ENCODE results near the gene ANKFY1. TPM values are rescaled to one million over a fixed set of nuclear protein-coding genes. Genes with fewer than 3 reads are reported as not detected.

ANKFY1 gene
- total and polyA plus RNA-seq, 9 of the 15 experiments (the other 6 are each of a cell fraction or from before 2014, with no cell fraction given), result 4.3 to 25.6 (median 12.2) TPM

DNA sequence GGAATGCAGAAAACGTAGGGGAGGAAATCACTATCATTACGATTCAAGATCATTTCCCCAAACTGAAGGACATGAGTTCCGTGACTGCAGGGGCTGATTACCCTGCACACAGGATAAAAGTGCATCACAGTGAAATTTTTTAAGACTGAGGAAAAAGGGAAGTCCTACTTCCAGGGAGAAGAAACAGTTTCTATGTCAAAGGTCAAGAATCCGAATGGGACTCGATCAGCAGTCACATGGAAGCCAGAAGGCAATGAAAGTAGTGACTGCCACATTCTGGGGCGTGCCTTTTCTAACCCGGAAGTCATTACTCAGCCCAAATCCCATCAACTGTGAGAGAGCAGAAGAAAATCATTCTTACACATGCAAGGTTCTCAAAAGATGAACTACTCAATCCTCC is 133.1 kb downstream of the ANKFY1 start (continued):
- no peak for TF ChIP-seq FOXM1 (IDR thresholded peaks at IDR 0.05; ENCODE audit: low read depth)
- TF ChIP-seq FOXM1 (CRISPR knock-in tag; IDR thresholded peaks at IDR 0.05; ENCODE audit: low read depth), result no peak
- no peak for TF ChIP-seq MAFK (IDR thresholded peaks at IDR 0.05; ENCODE audit: low read length)
- TF ChIP-seq ELF1 (tag; IDR thresholded peaks at IDR 0.05), result peak; percentile 58
- TF ChIP-seq SPI1 (IDR thresholded peaks at IDR 0.05; ENCODE audit: borderline replicate concordance, low read depth, low read length), result peak; percentile 63; the same call in 1 of the 2 replicates
- peak; percentile 85 for TF ChIP-seq NR2C1 (IDR thresholded peaks at IDR 0.05)
- TF ChIP-seq NR2C1 (tag; IDR thresholded peaks at IDR 0.05), result peak; percentile 87
- TF ChIP-seq, protein P1, sequence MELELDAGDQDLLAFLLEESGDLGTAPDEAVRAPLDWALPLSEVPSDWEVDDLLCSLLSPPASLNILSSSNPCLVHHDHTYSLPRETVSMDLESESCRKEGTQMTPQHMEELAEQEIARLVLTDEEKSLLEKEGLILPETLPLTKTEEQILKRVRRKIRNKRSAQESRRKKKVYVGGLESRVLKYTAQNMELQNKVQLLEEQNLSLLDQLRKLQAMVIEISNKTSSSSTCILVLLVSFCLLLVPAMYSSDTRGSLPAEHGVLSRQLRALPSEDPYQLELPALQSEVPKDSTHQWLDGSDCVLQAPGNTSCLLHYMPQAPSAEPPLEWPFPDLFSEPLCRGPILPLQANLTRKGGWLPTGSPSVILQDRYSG (tag; conservative IDR thresholded peaks at IDR 0.05; ENCODE audit: low read depth), result no peak
- no peak for TF ChIP-seq PRPF4 (IDR thresholded peaks at IDR 0.05; ENCODE audit: insufficient read depth, low read depth, low read length, poor library complexity, severe bottlenecking)
- 0 out of 2 replicates have a peak, but pooled peaks have one; percentile 46 for TF ChIP-seq NR2C2 (CRISPR knock-in tag; IDR thresholded peaks at IDR 0.05)
- peak; percentile 44; the same call in 1 of the 2 replicates for TF ChIP-seq NR2C2 (tag; IDR thresholded peaks at IDR 0.05)
- TF ChIP-seq, protein P2, sequence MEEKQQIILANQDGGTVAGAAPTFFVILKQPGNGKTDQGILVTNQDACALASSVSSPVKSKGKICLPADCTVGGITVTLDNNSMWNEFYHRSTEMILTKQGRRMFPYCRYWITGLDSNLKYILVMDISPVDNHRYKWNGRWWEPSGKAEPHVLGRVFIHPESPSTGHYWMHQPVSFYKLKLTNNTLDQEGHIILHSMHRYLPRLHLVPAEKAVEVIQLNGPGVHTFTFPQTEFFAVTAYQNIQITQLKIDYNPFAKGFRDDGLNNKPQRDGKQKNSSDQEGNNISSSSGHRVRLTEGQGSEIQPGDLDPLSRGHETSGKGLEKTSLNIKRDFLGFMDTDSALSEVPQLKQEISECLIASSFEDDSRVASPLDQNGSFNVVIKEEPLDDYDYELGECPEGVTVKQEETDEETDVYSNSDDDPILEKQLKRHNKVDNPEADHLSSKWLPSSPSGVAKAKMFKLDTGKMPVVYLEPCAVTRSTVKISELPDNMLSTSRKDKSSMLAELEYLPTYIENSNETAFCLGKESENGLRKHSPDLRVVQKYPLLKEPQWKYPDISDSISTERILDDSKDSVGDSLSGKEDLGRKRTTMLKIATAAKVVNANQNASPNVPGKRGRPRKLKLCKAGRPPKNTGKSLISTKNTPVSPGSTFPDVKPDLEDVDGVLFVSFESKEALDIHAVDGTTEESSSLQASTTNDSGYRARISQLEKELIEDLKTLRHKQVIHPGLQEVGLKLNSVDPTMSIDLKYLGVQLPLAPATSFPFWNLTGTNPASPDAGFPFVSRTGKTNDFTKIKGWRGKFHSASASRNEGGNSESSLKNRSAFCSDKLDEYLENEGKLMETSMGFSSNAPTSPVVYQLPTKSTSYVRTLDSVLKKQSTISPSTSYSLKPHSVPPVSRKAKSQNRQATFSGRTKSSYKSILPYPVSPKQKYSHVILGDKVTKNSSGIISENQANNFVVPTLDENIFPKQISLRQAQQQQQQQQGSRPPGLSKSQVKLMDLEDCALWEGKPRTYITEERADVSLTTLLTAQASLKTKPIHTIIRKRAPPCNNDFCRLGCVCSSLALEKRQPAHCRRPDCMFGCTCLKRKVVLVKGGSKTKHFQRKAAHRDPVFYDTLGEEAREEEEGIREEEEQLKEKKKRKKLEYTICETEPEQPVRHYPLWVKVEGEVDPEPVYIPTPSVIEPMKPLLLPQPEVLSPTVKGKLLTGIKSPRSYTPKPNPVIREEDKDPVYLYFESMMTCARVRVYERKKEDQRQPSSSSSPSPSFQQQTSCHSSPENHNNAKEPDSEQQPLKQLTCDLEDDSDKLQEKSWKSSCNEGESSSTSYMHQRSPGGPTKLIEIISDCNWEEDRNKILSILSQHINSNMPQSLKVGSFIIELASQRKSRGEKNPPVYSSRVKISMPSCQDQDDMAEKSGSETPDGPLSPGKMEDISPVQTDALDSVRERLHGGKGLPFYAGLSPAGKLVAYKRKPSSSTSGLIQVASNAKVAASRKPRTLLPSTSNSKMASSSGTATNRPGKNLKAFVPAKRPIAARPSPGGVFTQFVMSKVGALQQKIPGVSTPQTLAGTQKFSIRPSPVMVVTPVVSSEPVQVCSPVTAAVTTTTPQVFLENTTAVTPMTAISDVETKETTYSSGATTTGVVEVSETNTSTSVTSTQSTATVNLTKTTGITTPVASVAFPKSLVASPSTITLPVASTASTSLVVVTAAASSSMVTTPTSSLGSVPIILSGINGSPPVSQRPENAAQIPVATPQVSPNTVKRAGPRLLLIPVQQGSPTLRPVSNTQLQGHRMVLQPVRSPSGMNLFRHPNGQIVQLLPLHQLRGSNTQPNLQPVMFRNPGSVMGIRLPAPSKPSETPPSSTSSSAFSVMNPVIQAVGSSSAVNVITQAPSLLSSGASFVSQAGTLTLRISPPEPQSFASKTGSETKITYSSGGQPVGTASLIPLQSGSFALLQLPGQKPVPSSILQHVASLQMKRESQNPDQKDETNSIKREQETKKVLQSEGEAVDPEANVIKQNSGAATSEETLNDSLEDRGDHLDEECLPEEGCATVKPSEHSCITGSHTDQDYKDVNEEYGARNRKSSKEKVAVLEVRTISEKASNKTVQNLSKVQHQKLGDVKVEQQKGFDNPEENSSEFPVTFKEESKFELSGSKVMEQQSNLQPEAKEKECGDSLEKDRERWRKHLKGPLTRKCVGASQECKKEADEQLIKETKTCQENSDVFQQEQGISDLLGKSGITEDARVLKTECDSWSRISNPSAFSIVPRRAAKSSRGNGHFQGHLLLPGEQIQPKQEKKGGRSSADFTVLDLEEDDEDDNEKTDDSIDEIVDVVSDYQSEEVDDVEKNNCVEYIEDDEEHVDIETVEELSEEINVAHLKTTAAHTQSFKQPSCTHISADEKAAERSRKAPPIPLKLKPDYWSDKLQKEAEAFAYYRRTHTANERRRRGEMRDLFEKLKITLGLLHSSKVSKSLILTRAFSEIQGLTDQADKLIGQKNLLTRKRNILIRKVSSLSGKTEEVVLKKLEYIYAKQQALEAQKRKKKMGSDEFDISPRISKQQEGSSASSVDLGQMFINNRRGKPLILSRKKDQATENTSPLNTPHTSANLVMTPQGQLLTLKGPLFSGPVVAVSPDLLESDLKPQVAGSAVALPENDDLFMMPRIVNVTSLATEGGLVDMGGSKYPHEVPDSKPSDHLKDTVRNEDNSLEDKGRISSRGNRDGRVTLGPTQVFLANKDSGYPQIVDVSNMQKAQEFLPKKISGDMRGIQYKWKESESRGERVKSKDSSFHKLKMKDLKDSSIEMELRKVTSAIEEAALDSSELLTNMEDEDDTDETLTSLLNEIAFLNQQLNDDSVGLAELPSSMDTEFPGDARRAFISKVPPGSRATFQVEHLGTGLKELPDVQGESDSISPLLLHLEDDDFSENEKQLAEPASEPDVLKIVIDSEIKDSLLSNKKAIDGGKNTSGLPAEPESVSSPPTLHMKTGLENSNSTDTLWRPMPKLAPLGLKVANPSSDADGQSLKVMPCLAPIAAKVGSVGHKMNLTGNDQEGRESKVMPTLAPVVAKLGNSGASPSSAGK (IDR thresholded peaks at IDR 0.05), result 0 out of 2 replicates have a peak, but pooled peaks have one; percentile 26

All from K562 (cell line).